ENCODE data around the gene PAPLN.

The PAPLN gene

DNA sequence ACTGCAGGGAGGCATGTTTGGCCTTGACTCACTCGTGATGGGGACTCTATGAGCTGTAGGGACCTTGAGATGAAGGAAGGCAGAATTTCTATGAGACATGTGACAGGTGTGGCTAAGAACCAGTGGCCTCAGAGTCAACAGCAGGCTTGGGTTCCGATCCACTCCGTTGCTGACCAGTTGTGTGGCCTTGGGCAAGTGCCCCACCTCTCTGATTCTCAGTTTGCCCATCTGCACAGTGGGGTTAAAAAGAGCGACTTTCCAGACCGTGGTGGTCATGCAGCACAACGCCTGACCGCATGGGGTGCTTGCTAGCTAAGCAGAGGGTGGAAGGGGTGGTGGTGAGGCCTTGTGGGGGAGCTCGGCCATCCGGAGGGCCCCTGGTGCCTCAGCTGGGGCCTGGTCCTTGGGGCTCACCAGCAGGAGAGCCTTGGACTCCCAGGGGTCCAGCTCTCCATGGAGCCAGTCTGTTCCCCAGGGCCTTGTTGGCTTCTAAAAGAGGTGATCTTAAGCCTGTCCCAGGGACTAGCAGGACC, 18.5 kb downstream of the PAPLN start:
- TF ChIP-seq EZH2phosphoT487 (IDR thresholded peaks at IDR 0.05; ENCODE audit: borderline replicate concordance): no peak
- TF ChIP-seq, protein P1, sequence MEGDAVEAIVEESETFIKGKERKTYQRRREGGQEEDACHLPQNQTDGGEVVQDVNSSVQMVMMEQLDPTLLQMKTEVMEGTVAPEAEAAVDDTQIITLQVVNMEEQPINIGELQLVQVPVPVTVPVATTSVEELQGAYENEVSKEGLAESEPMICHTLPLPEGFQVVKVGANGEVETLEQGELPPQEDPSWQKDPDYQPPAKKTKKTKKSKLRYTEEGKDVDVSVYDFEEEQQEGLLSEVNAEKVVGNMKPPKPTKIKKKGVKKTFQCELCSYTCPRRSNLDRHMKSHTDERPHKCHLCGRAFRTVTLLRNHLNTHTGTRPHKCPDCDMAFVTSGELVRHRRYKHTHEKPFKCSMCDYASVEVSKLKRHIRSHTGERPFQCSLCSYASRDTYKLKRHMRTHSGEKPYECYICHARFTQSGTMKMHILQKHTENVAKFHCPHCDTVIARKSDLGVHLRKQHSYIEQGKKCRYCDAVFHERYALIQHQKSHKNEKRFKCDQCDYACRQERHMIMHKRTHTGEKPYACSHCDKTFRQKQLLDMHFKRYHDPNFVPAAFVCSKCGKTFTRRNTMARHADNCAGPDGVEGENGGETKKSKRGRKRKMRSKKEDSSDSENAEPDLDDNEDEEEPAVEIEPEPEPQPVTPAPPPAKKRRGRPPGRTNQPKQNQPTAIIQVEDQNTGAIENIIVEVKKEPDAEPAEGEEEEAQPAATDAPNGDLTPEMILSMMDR (conservative IDR thresholded peaks at IDR 0.05; ENCODE audit: low read length): no peak
- Histone ChIP-seq H3K79me2 (ENCODE audit: insufficient read depth, low read length) (no peaks in the 10 kb centered on the region), H3K4me3 (ENCODE audit: low read length, poor library complexity, severe bottlenecking) (no peak overlapping the region), H3K9ac (ENCODE audit: low read depth, low read length, poor library complexity, severe bottlenecking) (no peak overlapping the region), H4K20me1 (ENCODE audit: insufficient read depth, low read length, poor library complexity, severe bottlenecking) (no peaks in the 10 kb centered on the region), H3K36me3 (ENCODE audit: insufficient read depth, low read length) (no peaks in the 10 kb centered on the region), H3K27me3 (ENCODE audit: insufficient read depth, low read length, poor library complexity, severe bottlenecking) (no peaks in the 10 kb centered on the region), H3K4me2 (ENCODE audit: low read depth, low read length, poor library complexity, severe bottlenecking) (no peak overlapping the region), H3F3A (ENCODE audit: low read depth) (no peaks in the 10 kb centered on the region), H3K4me1 (ENCODE audit: insufficient read depth, low read length, poor library complexity, severe bottlenecking) (no peaks in the 10 kb centered on the region), H3K9me3 (ENCODE audit: insufficient read depth, low read depth, low read length) (no peaks in the 10 kb centered on the region), H3K9me2 (replicated peaks; ENCODE audit: low read depth, low read length) (no peaks in the 10 kb centered on the region), H2AFZ (ENCODE audit: low read length) (no peak overlapping the region)

DNA sequence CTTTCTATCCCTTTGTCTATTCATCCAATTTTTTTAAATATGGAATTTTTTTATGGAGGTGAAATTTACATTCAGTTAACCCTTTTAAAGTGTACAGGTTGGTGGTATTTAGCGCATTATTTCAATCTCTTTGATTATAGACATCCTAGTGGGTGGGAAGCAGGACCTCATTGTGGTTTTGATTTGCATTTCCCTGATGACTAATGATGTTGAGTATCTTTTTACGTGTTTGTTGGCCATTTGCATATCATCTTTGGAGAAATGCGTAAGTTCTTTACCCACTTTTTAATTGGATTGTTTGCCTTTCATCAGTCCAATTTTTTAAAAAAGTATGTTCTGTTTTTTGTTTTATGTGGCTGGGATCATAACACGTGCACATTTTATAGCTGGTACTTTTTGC, 20.8 kb downstream of the PAPLN start:
- Histone ChIP-seq H3K9ac (ENCODE audit: low read depth, low read length, poor library complexity, severe bottlenecking) (no peak overlapping the region), H3F3A (ENCODE audit: low read depth) (no peaks in the 10 kb centered on the region), H3K27me3 (ENCODE audit: insufficient read depth, low read length, poor library complexity, severe bottlenecking) (no peaks in the 10 kb centered on the region), H3K9me2 (replicated peaks; ENCODE audit: low read depth, low read length) (no peaks in the 10 kb centered on the region), H3K4me3 (ENCODE audit: low read length, poor library complexity, severe bottlenecking) (no peak overlapping the region), H3K4me2 (ENCODE audit: low read depth, low read length, poor library complexity, severe bottlenecking) (no peak overlapping the region), H2AFZ (ENCODE audit: low read length) (no peak overlapping the region), H3K36me3 (ENCODE audit: insufficient read depth, low read length) (no peaks in the 10 kb centered on the region), H4K20me1 (ENCODE audit: insufficient read depth, low read length, poor library complexity, severe bottlenecking) (no peaks in the 10 kb centered on the region), H3K4me1 (ENCODE audit: insufficient read depth, low read length, poor library complexity, severe bottlenecking) (no peaks in the 10 kb centered on the region), H3K79me2 (ENCODE audit: insufficient read depth, low read length) (no peaks in the 10 kb centered on the region), H3K9me3 (ENCODE audit: insufficient read depth, low read depth, low read length) (no peaks in the 10 kb centered on the region)
- TF ChIP-seq EZH2phosphoT487 (IDR thresholded peaks at IDR 0.05; ENCODE audit: borderline replicate concordance): no peak
- TF ChIP-seq, protein P1 (conservative IDR thresholded peaks at IDR 0.05; ENCODE audit: low read length): no peak

DNA sequence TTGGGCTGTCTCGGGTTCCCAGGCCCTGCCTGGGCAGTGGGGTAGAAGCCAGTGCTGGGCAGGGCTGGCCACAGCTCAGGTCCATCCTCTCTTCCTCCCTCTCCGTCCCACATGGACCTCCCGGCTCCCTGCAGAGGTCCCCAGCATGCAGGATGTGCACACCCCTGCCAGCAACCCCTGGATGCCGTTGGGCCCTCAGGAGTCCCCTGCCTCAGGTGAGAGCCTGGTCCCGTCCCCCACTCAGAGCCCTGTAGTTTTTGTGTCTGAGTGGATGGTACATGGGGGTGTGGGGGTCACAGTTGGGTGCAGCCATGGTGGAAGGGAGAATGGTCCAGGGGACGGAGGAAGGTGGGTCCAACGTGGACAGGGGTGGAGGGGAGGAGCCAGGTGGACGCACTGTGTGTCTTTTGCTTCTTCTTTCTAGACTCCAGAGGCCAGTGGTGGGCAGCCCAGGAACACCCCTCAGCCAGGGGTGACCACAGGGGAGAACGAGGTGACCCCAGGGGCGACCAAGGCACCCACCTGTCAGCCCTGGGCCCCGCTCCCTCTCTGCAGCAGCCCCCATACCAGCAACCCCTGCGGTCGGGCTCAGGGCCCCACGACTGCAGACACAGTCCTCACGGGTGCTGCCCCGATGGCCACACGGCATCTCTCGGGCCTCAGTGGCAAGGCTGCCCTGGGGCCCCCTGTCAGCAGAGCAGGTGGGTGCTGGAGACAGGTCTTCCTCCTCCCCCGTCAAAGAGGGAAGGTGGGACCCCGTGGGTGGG, 21.7 kb downstream of the PAPLN start:
- Histone ChIP-seq H3K4me1 (ENCODE audit: insufficient read depth, low read length, poor library complexity, severe bottlenecking) (no peaks in the 10 kb centered on the region), H3K9me2 (replicated peaks; ENCODE audit: low read depth, low read length) (no peaks in the 10 kb centered on the region), H3K4me3 (ENCODE audit: low read length, poor library complexity, severe bottlenecking) (no peak overlapping the region), H4K20me1 (ENCODE audit: insufficient read depth, low read length, poor library complexity, severe bottlenecking) (no peaks in the 10 kb centered on the region), H3K9ac (ENCODE audit: low read depth, low read length, poor library complexity, severe bottlenecking) (no peak overlapping the region), H3K9me3 (ENCODE audit: insufficient read depth, low read depth, low read length) (no peaks in the 10 kb centered on the region), H3K27me3 (ENCODE audit: insufficient read depth, low read length, poor library complexity, severe bottlenecking) (no peaks in the 10 kb centered on the region), H3K36me3 (ENCODE audit: insufficient read depth, low read length) (no peaks in the 10 kb centered on the region), H3K79me2 (ENCODE audit: insufficient read depth, low read length) (no peaks in the 10 kb centered on the region), H2AFZ (ENCODE audit: low read length) (no peak overlapping the region), H3K4me2 (ENCODE audit: low read depth, low read length, poor library complexity, severe bottlenecking) (no peak overlapping the region), H3F3A (ENCODE audit: low read depth) (no peaks in the 10 kb centered on the region)
- TF ChIP-seq EZH2phosphoT487 (IDR thresholded peaks at IDR 0.05; ENCODE audit: borderline replicate concordance): no peak
- TF ChIP-seq, protein P1 (conservative IDR thresholded peaks at IDR 0.05; ENCODE audit: low read length): no peak
